AML-193 (cell line): ENCODE results near the gene S100A2.
A peak's percentile ranks its signal among the peaks of the same experiment; 100 is the strongest.

Experiments
- DNase-seq, 2 experiments: peaks; one replicate each; lab custom pipeline; 2025; lab: John Stamatoyannopoulos, UW

S100A2 gene

DNA sequence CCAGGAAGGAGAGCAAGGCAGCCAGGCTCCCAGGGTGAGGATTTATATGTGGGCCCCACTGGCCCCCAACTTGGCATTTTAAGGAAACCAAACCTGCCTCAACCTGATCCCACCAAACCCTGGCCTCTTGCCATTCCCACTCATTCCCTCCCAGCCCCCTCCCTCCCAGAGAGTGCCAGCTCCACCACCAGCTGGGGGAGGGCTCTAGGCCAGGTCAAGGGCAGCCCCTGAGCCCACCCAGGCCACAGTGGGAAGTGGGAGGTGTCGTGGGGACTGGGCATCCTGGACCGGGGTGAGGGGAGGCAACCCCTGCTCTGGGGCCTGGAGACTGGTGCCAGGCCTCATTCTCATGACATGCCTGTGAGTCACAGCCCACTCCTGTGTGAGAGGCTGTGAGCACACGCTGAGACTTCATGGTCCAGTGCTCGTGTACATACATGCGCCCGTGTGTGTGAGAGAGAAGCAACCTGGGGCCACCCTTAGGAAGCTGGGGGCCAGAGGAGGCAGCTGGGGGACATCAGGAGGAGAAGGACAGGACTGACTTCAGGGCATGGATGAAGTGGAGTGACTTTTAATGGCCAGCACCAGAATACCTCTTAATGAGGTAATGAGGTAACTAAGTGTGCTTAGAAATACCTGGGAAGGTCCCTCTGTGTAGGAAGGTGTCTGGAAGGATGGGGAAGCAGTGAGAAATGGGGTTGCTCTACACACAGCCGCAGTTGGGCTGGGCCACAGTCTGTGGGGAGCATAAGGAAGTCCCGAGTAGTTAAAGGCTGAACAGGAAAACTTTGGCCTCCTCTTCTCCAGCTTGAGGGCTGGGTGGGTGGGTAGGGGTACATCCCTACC, at the start of gene S100A2:
TSS of gene S100A2 (minus strand) at position 316 of the 846 bp plus-strand sequence. CDS start 1,967 bp downstream, outside the sequence.
- peak; percentile 28 to 37 for DNase-seq

- DNase-seq: no peak
These were observed 49.8 kb upstream of the S100A2 start for GRCh38 chr1:153615406-153615805.

GRCh38 chr1:153614906-153615305, 49.3 kb upstream of the S100A2 start:
- no peak for DNase-seq

DNA sequence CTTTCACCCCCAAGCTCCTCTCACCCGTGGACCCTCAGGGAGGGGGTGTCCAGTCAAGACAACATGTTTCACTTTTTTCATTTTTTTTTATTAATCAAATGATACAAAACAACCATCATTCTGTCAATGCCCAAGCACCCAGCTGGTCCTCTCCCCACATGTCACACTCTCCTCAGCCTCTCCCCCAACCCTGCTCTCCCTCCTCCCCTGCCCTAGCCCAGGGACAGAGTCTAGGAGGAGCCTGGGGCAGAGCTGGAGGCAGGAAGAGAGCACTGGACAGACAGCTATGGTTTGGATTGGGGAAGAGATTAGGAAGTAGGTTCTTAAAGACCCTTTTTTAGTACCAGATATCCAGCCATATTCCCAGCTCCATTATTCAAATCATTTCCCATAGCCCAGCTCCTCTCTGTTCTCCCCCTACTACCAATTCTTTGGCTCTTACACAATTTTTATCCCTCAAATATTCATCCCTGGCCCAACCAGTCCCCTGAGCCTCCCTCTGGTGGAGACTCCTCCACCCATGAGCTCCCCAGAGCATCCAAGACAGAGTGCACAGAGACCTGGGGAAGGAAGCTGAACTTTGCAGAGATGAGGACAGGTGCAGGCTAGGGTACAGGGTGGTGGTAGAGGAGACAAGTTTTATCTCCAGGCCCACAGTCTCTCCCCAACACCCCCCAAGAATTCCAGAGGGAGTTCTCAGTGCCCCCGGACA, 48.7 kb upstream of the S100A2 start:
- DNase-seq: no peak

- no peak for DNase-seq
These were observed 47.8 kb upstream of the S100A2 start for GRCh38 chr1:153613406-153613805.

- no peak for DNase-seq
These were observed 47.2 kb upstream of the S100A2 start, which contains the start of gene S100A16 for GRCh38 chr1:153612755-153613331. TSS of gene S100A16 (minus strand) at chr1:153613137. CDS start at chr1:153608151, 4,986 bp downstream.

DNA sequence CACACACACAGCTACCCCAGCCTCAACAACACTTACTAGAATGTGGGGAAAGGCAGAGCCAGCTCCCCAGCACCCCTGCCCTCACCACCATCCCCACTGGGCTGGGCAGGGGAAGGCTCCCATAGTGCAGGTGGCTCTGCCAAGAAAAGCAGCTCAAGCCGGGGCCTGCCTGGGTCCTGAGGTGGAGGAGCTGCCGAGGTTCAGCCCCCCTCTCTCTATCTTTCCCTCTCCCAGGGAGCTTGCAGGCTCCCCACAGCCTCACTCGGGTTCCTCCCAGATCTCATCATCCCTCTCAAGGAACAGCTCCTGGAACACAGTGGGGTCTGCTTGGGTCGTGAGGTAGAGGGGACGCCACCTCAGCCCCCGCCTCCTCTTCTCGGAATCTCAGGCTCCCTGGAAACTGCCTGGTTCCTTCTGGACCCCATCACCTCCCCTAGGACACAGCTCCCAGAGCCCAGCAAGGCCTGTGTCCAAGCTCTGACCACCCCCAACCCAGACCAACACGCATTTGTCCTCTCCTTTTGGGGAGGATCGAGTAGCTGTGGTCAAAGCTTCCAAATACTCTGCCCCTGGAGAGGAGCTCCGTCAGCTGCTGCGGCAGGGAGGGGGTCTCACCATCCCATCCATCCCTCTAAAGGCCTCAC, 46.6 kb upstream of the S100A2 start:
- no peak for DNase-seq

DNA sequence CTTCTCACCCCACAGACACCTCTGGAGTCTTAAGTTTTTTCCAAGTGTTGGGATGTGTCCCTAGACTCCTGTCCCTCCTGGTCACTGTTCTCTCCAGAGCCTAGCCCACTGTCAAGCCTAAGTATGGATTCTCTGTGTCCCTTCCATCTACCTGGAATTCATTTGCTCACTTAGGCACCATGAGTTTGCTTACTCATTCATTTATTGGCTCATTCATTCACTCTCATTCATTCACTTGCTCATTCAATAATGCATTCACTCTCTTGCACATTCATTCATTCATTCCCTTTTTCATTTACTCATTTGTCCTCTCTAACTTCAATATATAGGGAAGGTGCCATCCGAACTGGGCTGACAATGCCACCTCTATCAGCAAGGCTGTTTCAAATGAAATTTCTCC, 45.7 kb upstream of the S100A2 start:
- DNase-seq: no peak

- DNase-seq: no peak
These were observed 45.2 kb upstream of the S100A2 start for GRCh38 chr1:153610811-153611301.

DNA sequence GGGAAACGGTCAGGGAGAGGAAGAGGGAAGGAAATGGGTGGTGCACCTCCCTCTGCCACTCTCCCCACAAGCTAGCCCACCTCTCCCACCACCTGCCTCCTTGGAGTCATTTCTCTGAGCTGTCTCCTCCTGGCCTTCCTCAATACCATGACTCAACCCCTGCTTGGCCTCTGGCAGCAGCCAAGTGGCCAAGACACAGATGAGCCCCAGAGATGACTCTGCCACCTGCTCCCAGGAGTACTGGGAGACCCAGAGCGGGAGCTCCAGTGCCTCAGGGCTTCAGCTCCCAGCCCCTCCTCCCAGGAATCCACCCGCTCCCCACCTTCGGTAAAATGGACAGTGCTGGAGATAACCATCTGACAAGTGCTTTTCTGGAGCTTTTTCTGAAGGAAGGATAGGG, 44.7 kb upstream of the S100A2 start:
- no peak for DNase-seq

DNA sequence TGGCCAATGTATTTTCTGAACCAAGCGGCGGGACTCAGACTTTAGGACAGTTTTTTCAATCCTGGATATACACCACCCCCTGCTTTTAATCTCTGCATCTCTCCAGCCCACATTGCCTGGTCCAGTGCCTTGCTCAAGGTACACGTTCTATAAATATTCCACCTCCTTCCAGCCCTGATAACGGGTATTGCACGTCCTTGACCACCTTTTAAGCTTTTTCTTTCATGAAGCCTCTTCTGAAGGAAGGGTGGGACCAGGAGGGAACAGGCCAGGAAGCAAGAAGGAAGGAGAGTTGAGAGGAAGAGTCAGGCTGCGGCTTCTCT, 43.9 kb upstream of the S100A2 start:
- DNase-seq: no peak

DNA sequence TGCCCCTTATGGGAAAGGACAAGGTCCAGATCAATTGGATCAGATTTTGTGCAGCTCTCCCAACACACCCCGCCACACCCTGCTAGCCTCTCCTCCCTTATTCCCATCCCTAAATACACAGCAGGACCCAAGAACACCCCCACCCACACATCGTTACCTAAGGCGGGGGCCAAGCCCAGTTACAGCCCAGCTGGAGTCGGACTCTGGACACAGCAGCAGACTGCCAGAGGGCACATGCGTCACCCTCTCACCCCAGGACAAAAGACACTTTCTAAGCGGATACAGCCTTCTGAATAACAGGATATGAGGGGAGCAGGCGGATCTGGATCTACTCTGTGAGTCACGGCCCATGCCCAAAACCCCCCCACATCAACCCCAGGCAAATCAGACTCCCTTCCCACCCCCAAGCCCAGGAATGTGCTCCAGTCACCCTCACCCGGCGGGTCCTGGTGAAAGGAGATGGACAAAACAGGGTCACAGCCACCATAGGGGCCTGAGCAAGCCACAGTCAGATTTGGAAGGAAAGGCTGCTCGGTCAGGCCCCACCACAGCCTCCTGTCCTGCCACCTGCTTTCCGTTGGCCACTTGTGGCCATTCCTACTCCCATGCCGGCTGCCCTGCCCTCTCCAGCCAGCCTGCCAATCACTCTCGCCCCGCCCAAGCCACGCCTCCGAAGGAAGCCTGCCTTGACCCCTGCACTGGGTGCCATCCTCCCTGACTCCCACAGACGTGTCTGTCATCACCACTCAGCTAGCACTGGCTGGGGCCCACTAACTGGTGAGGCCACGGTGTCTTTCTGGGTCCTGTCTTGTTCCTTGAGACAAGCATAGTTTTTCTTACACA, 43.3 kb upstream of the S100A2 start:
- DNase-seq: no peak

DNA sequence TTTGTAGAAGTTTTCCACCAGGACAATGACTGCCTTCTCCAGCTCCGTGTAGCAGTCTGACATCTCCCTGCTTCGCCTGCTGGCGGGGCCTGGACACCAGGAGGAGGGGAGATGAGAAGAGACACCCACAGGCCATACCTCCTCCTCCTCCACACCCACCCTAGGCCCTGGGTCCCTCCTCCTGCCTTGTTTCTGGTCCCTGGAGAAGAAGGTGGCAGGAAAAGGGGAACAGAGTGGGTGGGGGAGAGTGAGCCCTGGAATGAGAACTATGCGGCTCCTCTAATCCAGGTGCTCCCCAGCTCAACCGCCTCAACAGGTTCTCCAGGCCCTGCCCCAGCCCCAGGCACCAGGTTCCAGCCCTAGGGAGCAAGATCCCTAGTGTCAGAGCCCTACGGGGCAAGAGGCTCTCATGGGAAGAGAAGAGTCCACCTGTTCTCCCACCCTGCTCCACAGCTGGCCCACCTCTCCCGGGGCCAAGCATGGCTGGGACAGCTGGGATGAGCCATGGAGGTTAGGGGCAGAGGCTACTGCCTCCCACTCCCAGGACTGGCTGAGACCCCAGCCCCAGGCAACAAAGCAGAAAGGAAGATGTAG, 42.5 kb upstream of the S100A2 start:
- no peak for DNase-seq

DNA sequence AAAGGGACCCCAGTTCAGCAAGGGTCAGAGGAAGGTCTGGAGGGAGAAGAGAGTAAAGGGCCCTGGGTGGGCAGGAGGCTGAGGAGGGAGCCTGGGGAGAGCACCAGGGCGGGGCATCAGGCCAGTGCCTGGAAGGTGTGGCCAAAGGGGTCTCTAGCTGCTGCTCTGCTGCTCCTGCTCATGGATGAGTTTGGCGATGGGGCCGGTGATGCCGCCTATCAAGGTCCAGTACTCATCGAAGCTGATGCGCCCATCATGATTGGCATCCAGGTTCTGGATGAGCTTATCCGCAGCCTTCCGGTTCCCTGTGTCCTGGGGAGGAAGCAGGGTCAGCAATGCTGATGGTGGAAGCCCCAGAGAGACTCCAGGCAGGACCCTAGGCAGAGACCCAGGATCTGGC, 41.7 kb upstream of the S100A2 start:
- no peak for DNase-seq

GRCh38 chr1:153606194-153606593, 40.5 kb upstream of the S100A2 start:
- no peak for DNase-seq

GRCh38 chr1:153602749-153603148, 37.1 kb upstream of the S100A2 start:
- no peak for DNase-seq

- no peak for DNase-seq
These were observed 34.2 kb upstream of the S100A2 start for GRCh38 chr1:153599847-153600246.

DNA sequence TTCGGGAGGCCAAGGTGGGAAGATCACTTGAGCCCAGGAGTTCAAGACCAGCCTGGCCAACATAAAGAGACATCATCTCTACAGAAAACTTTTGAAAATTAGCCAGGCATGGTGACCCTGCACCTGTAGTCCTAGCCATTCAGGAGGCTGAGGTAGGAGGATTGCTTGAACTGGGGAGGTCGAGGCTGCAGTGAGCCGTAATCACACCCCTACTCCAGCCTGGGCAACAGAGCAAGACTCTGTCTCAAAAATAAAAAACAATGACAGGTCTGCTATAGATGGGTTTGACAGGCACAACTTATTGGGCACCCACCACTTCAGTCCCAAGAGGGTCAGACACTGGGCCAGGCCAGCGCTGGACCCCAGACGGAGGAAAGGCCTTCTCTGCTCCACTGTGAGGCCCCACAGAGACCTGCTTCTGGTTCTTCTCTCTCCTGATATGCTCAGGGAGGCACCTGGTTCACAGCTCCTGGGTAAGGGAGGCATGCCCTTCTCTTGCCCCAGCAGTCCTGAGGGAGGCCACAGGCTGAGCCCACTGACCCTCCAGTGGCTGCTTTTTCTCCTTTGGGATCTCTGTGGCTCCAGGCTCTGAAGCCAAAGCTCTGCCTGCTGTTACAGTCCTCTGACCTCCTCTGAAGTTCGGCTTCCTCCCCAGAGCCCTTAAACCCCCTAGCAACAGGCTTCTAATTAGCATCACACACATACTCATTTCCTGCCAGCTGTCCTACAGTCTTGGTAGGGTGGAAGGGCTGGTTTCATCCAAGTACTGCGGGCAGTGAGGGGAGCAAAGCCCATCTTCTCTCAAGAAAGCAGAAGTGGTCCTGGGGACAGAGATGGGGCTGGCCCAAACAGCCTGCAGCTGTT, 32.9 kb upstream of the S100A2 start:
- peak; percentile 59 to 78 for DNase-seq

DNA sequence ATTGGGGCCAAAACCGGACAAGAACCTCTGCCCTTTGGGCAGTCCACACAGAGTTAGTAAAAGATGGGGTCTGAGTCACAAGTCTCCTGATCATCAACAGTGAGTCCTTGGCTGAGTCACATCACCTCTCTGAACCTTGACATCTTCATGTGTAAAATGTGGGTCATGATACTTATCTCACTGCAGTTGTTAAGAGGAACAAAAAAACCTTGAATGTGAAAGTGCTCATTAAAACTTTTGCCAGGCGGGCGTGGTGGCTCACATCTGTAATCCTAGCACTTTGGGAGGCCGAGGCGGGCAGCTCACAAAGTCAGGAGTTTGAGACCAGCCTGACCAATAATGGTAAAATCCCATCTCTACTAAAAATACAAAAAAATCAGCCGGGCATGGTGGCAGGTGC, 31.6 kb upstream of the S100A2 start:
- no peak for DNase-seq

GRCh38 chr1:153592748-153593147, 27.1 kb upstream of the S100A2 start:
- no peak for DNase-seq
